Measurements from ENCODE around the gene DNAJB2.

- TF ChIP-seq CTCF (IDR thresholded peaks at IDR 0.05) (no peak), ZFX (IDR thresholded peaks at IDR 0.05; ENCODE audit: borderline replicate concordance) (no peak)
Measured at GRCh38 chr2:219252084-219252483, 27.1 kb upstream of the DNAJB2 start.
